Mucosa of stomach (tissue), 1 donor: ENCODE measurements around the gene ABCA13.

ENCODE experiments used
- H3K27me3 ChIP-seq: one replicate; pipeline ENCODE4 v1.7.0; 2013; ENCODE audit warnings: mild to moderate bottlenecking, low read length; ENCODE audit not compliant: control insufficient read depth, insufficient read depth
- H3K36me3 ChIP-seq: one replicate; pipeline ENCODE4 v1.7.0; 2013; ENCODE audit warnings: low read length; ENCODE audit not compliant: control insufficient read depth, insufficient read depth
- H3K4me1 ChIP-seq: one replicate; pipeline ENCODE4 v1.7.0; 2013; ENCODE audit warnings: mild to moderate bottlenecking, low read length; ENCODE audit not compliant: control insufficient read depth, insufficient read depth
- H3K4me3 ChIP-seq: one replicate; pipeline ENCODE4 v1.7.0; 2013; ENCODE audit warnings: low read length
- H3K9ac ChIP-seq: one replicate; pipeline ENCODE4 v1.7.0; 2013; ENCODE audit warnings: mild to moderate bottlenecking, low read length, moderate library complexity
- H3K9me3 ChIP-seq: one replicate; pipeline ENCODE4 v1.7.0; 2013; ENCODE audit warnings: mild to moderate bottlenecking, low read length, moderate library complexity; ENCODE audit not compliant: control insufficient read depth
- donor health status: Pancreatic carcinoma.

Gene ABCA13

DNA sequence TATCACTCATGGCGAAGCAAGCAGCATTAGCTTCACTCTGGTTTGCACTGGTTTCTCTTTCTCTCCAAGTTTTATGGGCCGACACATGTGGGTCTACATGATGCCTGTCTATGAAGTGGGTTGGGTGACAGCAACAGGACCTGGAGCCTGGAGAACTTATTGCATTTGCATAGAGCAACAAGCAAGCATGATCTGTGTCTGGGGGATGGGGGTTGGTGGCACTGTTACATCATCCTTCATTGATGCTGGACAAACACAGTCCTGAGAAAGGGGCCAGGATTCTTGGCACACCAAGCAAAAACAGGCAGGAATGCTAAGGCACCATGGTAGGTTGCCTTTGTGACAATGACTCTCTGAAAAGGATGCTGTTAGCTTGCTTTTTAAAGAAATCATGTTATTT, 486.9 kb downstream of the ABCA13 start:
- Histone ChIP-seq H3K9me3 (no peaks in the 10 kb centered on the region), H3K36me3 (no peaks in the 10 kb centered on the region), H3K27me3 (no peaks in the 10 kb centered on the region), H3K9ac (no peak overlapping the region), H3K4me1 (no peaks in the 10 kb centered on the region), H3K4me3 (no peak overlapping the region)

DNA sequence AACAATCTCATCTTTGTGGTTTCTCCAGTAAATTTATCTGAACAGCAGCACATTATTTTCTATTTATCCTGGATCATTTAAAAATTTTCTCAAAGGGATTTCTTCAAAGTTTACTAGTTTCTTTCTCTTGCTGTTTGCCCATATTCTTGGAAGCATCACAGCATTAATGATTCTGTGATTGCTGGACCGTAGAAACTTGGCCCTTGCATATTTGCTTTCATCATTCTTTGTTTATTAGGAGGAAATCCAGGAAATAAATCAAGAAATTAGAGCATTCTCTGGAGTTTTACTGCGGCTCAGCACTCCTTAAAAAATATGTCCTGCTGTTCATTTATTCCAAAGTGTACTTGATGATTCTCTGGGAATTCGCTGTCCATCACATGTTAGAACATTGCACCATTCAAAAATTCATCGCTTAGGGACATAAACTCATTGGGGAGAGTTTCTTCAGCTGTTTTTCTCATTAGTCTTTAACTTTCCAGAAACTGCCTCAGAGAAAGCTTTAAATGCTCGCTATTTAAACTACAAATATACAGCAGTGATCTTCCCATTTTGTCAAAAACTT, 489.1 kb downstream of the ABCA13 start:
- no peak overlapping the region for H3K4me3 ChIP-seq
- no peaks in the 10 kb centered on the region for H3K4me1 ChIP-seq
- no peak overlapping the region for H3K9ac ChIP-seq
- no peaks in the 10 kb centered on the region for H3K9me3 ChIP-seq
- H3K36me3 ChIP-seq: no peaks in the 10 kb centered on the region
- H3K27me3 ChIP-seq: no peaks in the 10 kb centered on the region

DNA sequence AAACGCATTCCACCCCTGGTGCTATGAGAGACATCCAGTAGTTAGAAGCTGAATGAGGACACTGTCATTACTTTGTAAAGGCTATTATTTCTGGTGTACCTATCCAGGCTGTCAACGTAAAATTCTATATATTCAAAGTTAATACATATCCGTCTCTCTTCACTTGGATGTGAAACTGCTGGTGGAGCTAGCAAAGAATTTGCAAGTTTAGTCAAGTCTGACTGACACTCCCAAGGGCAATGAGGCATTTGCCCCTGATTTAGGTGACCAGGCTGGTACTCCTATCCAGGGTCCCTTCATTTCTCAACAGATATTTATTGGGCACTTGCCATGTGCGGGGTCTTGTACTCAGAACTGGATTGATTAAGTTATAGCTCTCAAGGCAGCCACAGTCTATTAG, 493.0 kb downstream of the ABCA13 start:
- Histone ChIP-seq H3K9ac (no peak overlapping the region), H3K36me3 (no peaks in the 10 kb centered on the region), H3K4me1 (no peaks in the 10 kb centered on the region), H3K27me3 (no peaks in the 10 kb centered on the region), H3K4me3 (no peak overlapping the region), H3K9me3 (no peaks in the 10 kb centered on the region)

DNA sequence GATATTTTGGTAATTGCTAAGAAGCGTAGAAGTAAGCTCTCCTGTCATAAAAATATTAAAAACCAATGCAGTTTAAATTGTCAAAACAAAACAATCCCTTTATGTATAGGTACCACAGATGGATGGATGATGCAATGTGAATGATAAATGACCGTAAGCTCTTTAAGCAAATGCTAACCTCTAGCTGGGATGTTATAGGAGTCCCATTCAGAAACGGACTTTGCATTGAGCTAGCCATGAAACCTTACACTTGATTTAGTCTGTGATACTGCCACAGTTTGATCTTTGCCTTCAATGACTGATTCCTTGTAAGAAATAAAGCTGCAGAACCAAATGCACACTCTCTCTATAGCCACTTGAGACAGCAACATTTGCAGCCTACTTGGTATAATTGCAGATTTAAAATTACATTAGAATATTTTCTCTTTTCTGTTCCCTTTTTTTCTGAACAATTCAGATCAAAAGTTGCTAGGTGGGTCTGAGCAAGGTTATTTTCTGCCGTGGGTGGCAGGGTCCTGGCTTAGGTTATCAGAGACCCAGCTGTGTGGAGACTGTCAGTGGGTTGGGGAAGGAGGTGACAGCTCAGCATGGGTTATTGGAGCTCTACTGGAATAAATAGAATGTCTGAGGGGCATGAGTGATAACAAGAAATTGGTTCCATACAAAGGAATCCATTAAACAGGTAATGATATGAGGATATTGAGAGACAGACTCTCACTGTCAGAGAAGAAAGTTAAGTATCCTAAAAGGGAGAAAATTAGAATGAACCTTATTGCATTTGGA, 494.3 kb downstream of the ABCA13 start:
- H3K27me3 ChIP-seq: no peaks in the 10 kb centered on the region
- no peak overlapping the region for H3K9ac ChIP-seq
- H3K36me3 ChIP-seq: no peaks in the 10 kb centered on the region
- H3K4me3 ChIP-seq: no peak overlapping the region
- H3K4me1 ChIP-seq: no peaks in the 10 kb centered on the region
- H3K9me3 ChIP-seq: no peaks in the 10 kb centered on the region

DNA sequence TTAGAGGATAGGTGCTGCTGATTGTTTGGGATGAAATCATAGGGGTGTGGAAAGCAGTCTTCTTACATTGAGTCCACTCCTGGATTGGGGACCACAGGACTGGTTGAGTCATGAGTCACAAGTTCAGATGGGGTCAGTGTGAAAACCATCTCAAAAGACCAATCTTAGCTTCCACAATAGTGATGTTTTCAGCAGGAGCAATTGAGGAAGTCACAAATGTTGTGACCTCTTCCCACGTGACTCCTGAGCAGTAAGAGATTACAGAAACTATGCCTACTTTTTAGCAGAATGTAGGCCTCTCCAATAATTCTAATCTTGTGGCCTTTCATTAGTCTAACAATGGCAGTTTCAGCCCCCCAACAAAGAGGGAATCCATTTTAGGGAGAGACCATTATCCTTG, 496.1 kb downstream of the ABCA13 start:
- Histone ChIP-seq H3K9ac (no peak overlapping the region), H3K4me1 (no peaks in the 10 kb centered on the region), H3K4me3 (no peak overlapping the region), H3K27me3 (no peaks in the 10 kb centered on the region), H3K9me3 (no peaks in the 10 kb centered on the region), H3K36me3 (no peaks in the 10 kb centered on the region)

DNA sequence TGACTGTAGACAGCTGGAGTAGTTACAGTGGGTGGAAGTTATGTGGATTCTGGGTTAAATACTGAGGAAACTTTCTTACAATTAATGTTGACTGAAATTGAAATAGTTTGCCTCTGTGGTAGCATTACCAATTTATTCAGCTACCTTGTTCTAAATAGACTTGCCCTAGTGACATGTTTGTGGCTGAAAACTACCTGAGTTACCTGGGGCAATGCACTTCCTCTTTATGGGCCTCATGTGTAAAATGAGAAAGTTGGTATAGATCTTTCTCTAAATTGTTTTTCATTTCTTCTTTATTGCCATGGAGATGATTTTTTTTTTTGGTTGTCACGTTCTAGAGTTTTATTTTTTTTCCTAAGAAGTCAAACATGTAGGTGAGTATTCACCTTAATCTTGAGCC, 500.4 kb downstream of the ABCA13 start:
- no peaks in the 10 kb centered on the region for H3K27me3 ChIP-seq
- no peaks in the 10 kb centered on the region for H3K36me3 ChIP-seq
- H3K4me3 ChIP-seq: no peak overlapping the region
- no peaks in the 10 kb centered on the region for H3K4me1 ChIP-seq
- no peak overlapping the region for H3K9ac ChIP-seq
- H3K9me3 ChIP-seq: no peaks in the 10 kb centered on the region

DNA sequence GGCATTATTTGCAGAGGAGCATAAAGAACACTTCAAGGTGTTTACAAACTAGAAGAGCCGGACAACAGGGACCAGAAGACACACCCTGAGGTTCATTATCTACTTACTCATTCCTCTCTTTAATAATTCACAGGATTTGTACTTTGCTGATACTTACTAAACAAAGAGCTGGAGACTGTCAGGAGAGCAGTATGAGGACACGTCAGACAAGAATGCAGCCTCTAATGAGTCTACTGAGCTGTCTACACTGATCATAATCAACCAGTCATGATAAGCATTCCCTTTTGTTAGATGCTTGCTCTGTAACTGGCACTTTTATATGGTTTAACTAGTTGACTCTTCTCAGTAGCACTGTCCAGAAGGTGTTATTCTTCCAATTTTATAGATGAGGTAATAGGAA, 509.7 kb downstream of the ABCA13 start:
- Histone ChIP-seq H3K4me1 (no peaks in the 10 kb centered on the region), H3K27me3 (no peaks in the 10 kb centered on the region), H3K36me3 (no peaks in the 10 kb centered on the region), H3K4me3 (no peak overlapping the region), H3K9ac (no peak overlapping the region), H3K9me3 (no peaks in the 10 kb centered on the region)

DNA sequence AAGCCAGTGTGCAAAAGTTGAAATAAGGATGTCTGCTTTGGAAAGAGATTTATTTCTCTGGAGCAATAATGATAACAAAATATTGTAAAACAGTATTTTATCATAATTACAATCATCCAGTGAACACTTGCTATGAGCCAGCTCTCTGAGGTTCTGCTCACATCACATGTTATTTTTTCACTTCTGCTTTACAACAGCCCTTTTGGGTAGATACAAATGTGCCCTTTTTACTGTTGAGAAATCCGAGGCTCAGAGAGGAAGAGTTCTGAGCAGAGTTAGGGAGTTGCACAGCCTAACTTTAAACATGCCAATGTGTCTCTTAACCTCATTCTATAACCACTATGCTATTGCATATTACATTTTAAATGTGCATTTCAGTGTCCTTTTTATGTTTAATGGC, 520.5 kb downstream of the ABCA13 start:
- Histone ChIP-seq H3K4me1 (no peaks in the 10 kb centered on the region), H3K9me3 (no peaks in the 10 kb centered on the region), H3K36me3 (no peaks in the 10 kb centered on the region), H3K27me3 (no peaks in the 10 kb centered on the region), H3K4me3 (no peak overlapping the region), H3K9ac (no peak overlapping the region)
